ENCODE data around the gene CDK10. TPM values are rescaled to one million over a fixed set of nuclear protein-coding genes. Genes with fewer than 3 reads are reported as not detected.
"Not testable (repeated sequence)": the region's sequence is repeated elsewhere in the genome, so short reads cannot be mapped to it uniquely, and the experiment has no call there.

CDK10 gene
- polyA plus RNA-seq, 2 donors, result 49.2 to 88.8 TPM

DNA sequence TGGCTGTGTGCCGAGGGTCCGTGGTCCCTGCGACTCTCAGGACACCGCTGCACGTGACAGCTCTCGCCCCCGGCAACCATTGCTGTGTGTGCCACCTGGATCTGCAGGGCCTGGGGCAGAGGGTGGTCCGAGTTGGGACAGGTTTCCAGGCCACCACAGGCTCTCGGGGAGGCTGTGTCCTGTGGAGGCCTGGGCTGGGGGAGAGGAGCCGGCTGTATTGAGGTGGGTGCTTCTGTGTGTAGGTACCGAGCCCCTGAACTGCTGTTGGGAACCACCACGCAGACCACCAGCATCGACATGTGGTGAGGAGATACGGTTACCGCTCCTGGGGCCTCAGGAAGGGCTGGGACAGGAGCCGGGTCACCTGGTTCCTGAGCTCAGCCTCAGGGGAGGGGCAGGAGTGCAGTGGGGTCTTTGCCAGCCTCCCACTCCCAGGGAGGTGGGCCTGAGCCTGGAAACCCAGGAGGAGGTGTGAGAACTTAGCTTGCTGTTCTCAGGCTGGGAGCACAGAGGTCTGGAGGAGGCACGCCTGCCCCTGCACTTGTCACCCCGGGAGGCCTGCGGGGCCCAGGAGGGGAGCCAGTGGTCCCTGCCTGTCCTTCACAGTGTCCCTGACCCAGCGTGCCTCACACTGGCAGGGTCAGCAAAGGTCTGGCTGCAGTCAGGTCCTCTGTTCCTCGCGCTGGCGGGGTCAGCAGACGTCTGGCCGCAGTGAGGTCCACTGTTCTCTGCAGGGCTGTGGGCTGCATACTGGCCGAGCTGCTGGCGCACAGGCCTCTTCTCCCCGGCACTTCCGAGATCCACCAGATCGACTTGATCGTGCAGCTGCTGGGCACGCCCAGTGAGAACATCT is 7.7 kb downstream of the CDK10 start:
- no peaks in the 10 kb centered on the region for H3K9me3 ChIP-seq (ENCODE audit: control insufficient read depth in 2 of 2, insufficient read depth in 1 of 2, low read depth in 1 of 2, low read length in 1 of 2)
- no peaks in the 10 kb centered on the region for H3K27me3 ChIP-seq (ENCODE audit: control insufficient read depth in 1 of 2, insufficient read depth in 2 of 2, low read length in 2 of 2)
- H3K36me3 ChIP-seq (ENCODE audit: control insufficient read depth in 2 of 2, insufficient read depth in 2 of 2, low read length in 1 of 2), result peaks cover 9 to 47% of the 10 kb centered on the region in 2 donors
- H3K27ac ChIP-seq (ENCODE audit: low read depth in 2 of 2, low read length in 1 of 2), result no peak overlapping the region
- H3K4me3 ChIP-seq (ENCODE audit: low read depth in 1 of 2, low read length in 2 of 2), result no peak overlapping the region
- 86 to 87% methylated on average over 32 of the region's 32 CpGs for WGBS, 2 donors
- H3K4me1 ChIP-seq (ENCODE audit: control insufficient read depth in 2 of 2, insufficient read depth in 2 of 2, low read length in 1 of 2), result peaks cover 0 to 2% of the 10 kb centered on the region in 2 donors

DNA sequence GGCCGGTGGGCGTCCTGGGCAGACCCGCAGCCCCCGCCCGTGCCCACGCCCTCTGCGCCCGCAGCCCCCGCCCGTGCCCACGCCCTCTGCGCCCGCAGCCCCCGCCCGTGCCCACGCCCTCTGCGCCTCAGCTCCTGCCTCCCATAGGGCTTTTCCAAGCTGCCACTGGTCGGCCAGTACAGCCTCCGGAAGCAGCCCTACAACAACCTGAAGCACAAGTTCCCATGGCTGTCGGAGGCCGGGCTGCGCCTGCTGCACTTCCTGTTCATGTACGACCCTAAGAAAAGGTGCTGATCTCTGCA is 8.2 kb downstream of the CDK10 start:
- peaks cover 9 to 45% of the 10 kb centered on the region in 2 donors for H3K36me3 ChIP-seq (ENCODE audit: control insufficient read depth in 2 of 2, insufficient read depth in 2 of 2, low read length in 1 of 2)
- H3K27me3 ChIP-seq (ENCODE audit: control insufficient read depth in 1 of 2, insufficient read depth in 2 of 2, low read length in 2 of 2); H3K9me3 ChIP-seq (ENCODE audit: control insufficient read depth in 2 of 2, insufficient read depth in 1 of 2, low read depth in 1 of 2, low read length in 1 of 2); H3K4me3 ChIP-seq (ENCODE audit: low read depth in 1 of 2, low read length in 2 of 2); H3K27ac ChIP-seq (ENCODE audit: low read depth in 2 of 2, low read length in 1 of 2); H3K4me1 ChIP-seq (ENCODE audit: control insufficient read depth in 2 of 2, insufficient read depth in 2 of 2, low read length in 1 of 2): not testable (repeated sequence)
- WGBS, 2 donors, result 79 to 81% methylated on average over 19 to 23 of the region's 23 CpGs

DNA sequence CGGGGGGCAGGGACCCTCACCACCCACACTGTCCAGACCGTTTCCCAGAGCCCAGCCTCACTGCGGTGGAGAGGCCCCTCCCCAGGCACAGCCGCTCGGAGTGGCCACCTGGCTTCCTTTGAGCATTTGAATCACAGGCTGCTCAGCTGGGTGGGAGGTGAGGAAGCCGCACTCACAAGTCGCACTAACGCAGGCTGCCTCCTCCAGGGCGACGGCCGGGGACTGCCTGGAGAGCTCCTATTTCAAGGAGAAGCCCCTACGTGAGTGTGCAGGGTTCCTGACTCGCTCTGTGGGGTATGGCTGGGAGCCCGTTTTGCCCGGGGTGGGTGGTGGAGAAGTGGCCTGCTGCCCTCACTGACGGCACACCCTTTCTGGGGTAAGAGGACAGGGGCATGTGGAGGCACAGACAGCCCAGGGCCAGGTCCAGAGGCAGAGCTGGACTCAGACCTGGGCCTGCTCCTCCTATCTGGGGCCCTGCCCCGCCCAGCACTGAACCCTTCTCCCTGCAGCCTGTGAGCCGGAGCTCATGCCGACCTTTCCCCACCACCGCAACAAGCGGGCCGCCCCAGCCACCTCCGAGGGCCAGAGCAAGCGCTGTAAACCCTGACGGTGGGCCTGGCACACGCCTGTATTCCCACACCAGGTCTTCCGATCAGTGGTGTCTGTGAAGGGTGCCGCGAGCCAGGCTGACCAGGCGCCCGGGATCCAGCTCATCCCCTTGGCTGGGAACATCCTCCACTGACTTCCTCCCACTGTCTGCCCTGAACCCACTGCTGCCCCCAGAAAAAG is 8.8 kb downstream of the CDK10 start:
- Histone ChIP-seq H3K36me3 (ENCODE audit: control insufficient read depth in 2 of 2, insufficient read depth in 2 of 2, low read length in 1 of 2) (peaks cover 9 to 43% of the 10 kb centered on the region in 2 donors), H3K27ac (ENCODE audit: low read depth in 2 of 2, low read length in 1 of 2) (no peak overlapping the region), H3K9me3 (ENCODE audit: control insufficient read depth in 2 of 2, insufficient read depth in 1 of 2, low read depth in 1 of 2, low read length in 1 of 2) (no peaks in the 10 kb centered on the region), H3K4me1 (ENCODE audit: control insufficient read depth in 2 of 2, insufficient read depth in 2 of 2, low read length in 1 of 2) (peaks cover 0 to 2% of the 10 kb centered on the region in 2 donors), H3K27me3 (ENCODE audit: control insufficient read depth in 1 of 2, insufficient read depth in 2 of 2, low read length in 2 of 2) (no peaks in the 10 kb centered on the region), H3K4me3 (ENCODE audit: low read depth in 1 of 2, low read length in 2 of 2) (no peak overlapping the region)
- WGBS, 2 donors, result 84 to 85% methylated on average over 30 to 31 of the region's 31 CpGs

DNA sequence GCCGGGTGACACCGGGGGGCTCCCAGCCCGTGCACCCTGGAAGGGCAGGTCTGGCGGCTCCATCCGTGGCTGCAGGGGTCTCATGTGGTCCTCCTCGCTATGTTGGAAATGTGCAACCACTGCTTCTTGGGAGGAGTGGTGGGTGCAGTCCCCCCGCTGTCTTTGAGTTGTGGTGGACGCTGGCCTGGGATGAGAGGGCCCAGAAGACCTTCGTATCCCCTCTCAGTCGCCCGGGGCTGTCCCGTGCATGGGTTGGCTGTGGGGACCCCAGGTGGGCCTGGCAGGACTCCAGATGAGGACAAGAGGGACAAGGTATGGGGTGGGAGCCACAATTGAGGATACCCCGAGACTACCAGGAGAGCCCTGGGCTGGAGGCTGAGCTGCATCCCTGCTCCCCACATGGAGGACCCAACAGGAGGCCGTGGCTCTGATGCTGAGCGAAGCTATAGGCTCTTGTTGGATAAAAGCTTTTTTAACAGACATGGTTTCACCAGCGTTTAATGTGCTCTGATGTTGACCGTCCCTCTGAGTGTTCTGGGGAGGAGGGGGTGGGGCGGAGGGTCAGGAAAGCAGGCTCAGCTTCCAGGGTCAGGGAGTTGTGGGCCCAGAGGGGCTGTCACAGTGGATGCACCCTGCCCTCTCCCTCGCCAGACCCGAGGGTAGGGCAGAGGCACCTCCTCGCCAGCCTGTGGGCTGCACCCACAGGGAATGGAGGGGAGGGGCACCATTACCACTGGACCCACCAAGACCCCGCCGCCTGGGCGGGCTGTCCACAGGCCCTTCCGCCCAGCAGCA is 9.6 kb downstream of the CDK10 start:
- Histone ChIP-seq H3K4me1 (ENCODE audit: control insufficient read depth in 2 of 2, insufficient read depth in 2 of 2, low read length in 1 of 2) (peaks cover 0 to 9% of the 10 kb centered on the region in 2 donors), H3K9me3 (ENCODE audit: control insufficient read depth in 2 of 2, insufficient read depth in 1 of 2, low read depth in 1 of 2, low read length in 1 of 2) (no peaks in the 10 kb centered on the region), H3K27me3 (ENCODE audit: control insufficient read depth in 1 of 2, insufficient read depth in 2 of 2, low read length in 2 of 2) (no peaks in the 10 kb centered on the region), H3K27ac (ENCODE audit: low read depth in 2 of 2, low read length in 1 of 2) (no peak overlapping the region), H3K4me3 (ENCODE audit: low read depth in 1 of 2, low read length in 2 of 2) (no peak overlapping the region), H3K36me3 (ENCODE audit: control insufficient read depth in 2 of 2, insufficient read depth in 2 of 2, low read length in 1 of 2) (peaks cover 9 to 38% of the 10 kb centered on the region in 2 donors)
- WGBS, 2 donors, result 76 to 80% methylated on average over 24 to 25 of the region's 25 CpGs

DNA sequence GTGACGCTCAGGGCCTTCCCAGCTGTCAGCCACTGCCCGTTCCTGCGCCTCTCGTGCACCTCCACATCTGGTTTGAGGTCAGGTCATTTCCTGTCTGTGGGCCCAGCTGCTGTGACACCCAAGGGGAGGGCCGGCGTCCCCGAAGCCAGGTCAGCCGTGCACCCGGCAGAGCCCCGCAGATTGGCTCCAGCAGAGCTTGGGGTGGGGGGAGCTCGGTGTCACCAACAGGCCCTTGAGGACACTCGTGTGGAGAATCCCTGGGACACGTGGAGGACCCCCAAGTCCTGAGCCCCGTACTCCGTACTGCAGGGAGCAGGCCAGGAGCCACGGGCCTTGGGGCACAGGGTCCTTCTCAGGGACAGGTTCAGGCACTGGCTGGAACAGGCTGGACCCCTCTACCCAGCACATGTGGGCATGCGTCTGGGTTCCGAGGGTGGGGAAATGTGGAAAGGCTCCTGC is 10.2 kb downstream of the CDK10 start:
- peaks cover 9 to 32% of the 10 kb centered on the region in 2 donors for H3K36me3 ChIP-seq (ENCODE audit: control insufficient read depth in 2 of 2, insufficient read depth in 2 of 2, low read length in 1 of 2)
- WGBS, 2 donors, result 64 to 70% methylated on average over 17 to 18 of the region's 18 CpGs
- no peak overlapping the region for H3K27ac ChIP-seq (ENCODE audit: low read depth in 2 of 2, low read length in 1 of 2)

DNA sequence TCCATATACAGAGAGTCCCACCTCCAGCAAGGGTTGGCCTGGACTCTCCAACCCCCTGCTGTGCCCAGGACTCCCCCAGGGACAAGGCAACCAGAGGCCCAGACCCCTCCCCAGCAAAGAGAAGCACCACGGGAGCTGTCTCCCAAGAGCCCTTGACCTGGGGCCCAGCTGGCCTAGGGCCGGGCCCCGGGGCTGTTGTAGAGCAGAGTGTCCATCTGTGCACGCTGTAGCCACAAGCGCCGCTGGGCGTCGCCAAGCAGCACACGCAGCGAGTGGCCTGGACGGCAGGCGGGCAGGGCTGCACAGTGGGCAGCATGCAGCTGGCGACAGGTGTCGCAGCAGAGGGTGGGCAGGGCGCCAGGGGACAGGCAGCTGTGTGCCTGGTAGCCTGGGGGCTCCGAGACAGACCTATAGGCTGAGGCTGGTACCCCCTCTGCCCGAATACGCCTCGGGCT is 10.7 kb downstream of the CDK10 start:
- no peaks in the 10 kb centered on the region for H3K27me3 ChIP-seq (ENCODE audit: control insufficient read depth in 1 of 2, insufficient read depth in 2 of 2, low read length in 2 of 2)
- peaks cover 5 to 27% of the 10 kb centered on the region in 2 donors for H3K36me3 ChIP-seq (ENCODE audit: control insufficient read depth in 2 of 2, insufficient read depth in 2 of 2, low read length in 1 of 2)
- H3K4me1 ChIP-seq (ENCODE audit: control insufficient read depth in 2 of 2, insufficient read depth in 2 of 2, low read length in 1 of 2), result peaks cover 0 to 9% of the 10 kb centered on the region in 2 donors
- H3K27ac ChIP-seq (ENCODE audit: low read depth in 2 of 2, low read length in 1 of 2), result no peak overlapping the region
- WGBS, 2 donors, result 86 to 90% methylated on average over 18 to 19 of the region's 19 CpGs
- no peak overlapping the region for H3K4me3 ChIP-seq (ENCODE audit: low read depth in 1 of 2, low read length in 2 of 2)
- H3K9me3 ChIP-seq (ENCODE audit: control insufficient read depth in 2 of 2, insufficient read depth in 1 of 2, low read depth in 1 of 2, low read length in 1 of 2), result no peaks in the 10 kb centered on the region

More for the DNA sequence above, 10.2 kb downstream of the CDK10 start:
- Histone ChIP-seq H3K4me3 (ENCODE audit: low read depth in 1 of 2, low read length in 2 of 2) (no peak overlapping the region), H3K27me3 (ENCODE audit: control insufficient read depth in 1 of 2, insufficient read depth in 2 of 2, low read length in 2 of 2) (no peaks in the 10 kb centered on the region), H3K9me3 (ENCODE audit: control insufficient read depth in 2 of 2, insufficient read depth in 1 of 2, low read depth in 1 of 2, low read length in 1 of 2) (no peaks in the 10 kb centered on the region), H3K4me1 (ENCODE audit: control insufficient read depth in 2 of 2, insufficient read depth in 2 of 2, low read length in 1 of 2) (peaks cover 0 to 9% of the 10 kb centered on the region in 2 donors)

DNA sequence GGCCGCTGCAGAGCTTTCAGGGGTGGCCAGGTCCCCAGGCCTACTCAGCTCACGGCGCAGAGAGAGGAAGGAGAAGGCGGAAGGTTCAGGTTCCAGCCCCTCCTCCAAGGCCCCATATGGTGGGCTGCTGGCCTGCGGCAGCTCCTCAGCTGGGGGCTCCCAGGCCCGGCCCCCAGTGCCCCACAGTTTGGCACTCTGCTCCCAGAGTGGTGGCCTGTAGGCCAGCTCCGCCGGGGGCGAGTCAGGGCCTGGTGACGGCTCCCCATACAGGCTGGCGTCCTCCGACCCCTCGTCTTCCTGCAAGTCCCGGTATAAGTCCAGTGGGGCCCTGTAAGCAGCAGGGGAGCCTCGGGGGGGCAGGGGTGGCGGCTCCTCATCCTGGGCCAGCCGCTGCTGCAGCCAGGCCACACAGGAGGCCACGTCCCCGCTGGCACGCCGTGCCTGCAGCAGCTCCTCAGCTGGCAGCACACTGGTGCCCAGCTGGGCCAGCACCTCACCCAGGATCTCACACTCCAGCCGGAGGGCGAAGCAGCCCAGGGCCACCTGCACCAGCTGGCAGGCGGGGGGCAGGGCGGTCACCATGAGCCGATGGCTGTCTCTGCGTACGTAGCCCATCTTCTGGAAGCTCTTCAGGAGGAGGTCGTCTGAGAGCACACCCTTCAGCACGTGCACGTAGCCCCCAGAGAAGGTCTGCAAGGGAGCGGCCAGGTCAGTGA is 11.3 kb downstream of the CDK10 start:
- Histone ChIP-seq H3K4me3 (ENCODE audit: low read depth in 1 of 2, low read length in 2 of 2) (no peak overlapping the region), H3K9me3 (ENCODE audit: control insufficient read depth in 2 of 2, insufficient read depth in 1 of 2, low read depth in 1 of 2, low read length in 1 of 2) (no peaks in the 10 kb centered on the region), H3K27ac (ENCODE audit: low read depth in 2 of 2, low read length in 1 of 2) (no peak overlapping the region), H3K27me3 (ENCODE audit: control insufficient read depth in 1 of 2, insufficient read depth in 2 of 2, low read length in 2 of 2) (no peaks in the 10 kb centered on the region), H3K4me1 (ENCODE audit: control insufficient read depth in 2 of 2, insufficient read depth in 2 of 2, low read length in 1 of 2) (peaks cover 0 to 9% of the 10 kb centered on the region in 2 donors), H3K36me3 (ENCODE audit: control insufficient read depth in 2 of 2, insufficient read depth in 2 of 2, low read length in 1 of 2) (peaks cover 5 to 25% of the 10 kb centered on the region in 2 donors)
- 82 to 83% methylated on average over 27 to 32 of the region's 32 CpGs for WGBS, 2 donors

DNA sequence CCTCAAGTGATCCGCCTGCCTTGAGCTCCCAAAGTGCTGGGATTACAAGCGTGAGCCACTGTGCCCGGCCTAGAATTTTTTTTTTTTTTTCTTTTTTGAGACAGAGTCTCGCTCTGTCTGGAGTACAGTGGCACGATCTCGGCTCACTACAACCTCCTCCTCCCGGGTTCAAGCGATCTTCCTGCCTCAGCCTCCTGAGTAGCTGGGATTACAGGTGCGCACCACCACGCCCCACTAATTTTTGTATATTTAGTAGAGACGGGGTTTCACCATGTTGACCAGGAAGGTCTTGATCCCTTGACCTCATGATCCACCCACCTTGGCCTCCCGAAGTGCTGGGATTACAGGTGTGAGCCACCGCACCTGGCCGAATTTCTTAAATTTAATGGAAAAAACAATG is 12.2 kb downstream of the CDK10 start:
- not testable (repeated sequence) for H3K4me1 ChIP-seq (ENCODE audit: control insufficient read depth in 2 of 2, insufficient read depth in 2 of 2, low read length in 1 of 2); H3K4me3 ChIP-seq (ENCODE audit: low read depth in 1 of 2, low read length in 2 of 2); H3K27ac ChIP-seq (ENCODE audit: low read depth in 2 of 2, low read length in 1 of 2); H3K27me3 ChIP-seq (ENCODE audit: control insufficient read depth in 1 of 2, insufficient read depth in 2 of 2, low read length in 2 of 2); H3K9me3 ChIP-seq (ENCODE audit: control insufficient read depth in 2 of 2, insufficient read depth in 1 of 2, low read depth in 1 of 2, low read length in 1 of 2)
- H3K36me3 ChIP-seq (ENCODE audit: control insufficient read depth in 2 of 2, insufficient read depth in 2 of 2, low read length in 1 of 2), result peaks cover 5 to 17% of the 10 kb centered on the region in 2 donors
- 95 to 96% methylated on average over 14 of the region's 14 CpGs for WGBS, 2 donors

Data from esophagus (tissue), 2 donors.